T-helper 22 cell (primary cell): Measurements from ENCODE around the gene TUBD1.
"Not testable (repeated sequence)": the region's sequence is repeated elsewhere in the genome, so short reads cannot be mapped to it uniquely, and the experiment has no call there.

Experiments
- DNase-seq: peaks from one replicate; pipeline ENCODE4 v3.0.0-alpha.2; 2020; ENCODE audit warnings: low read depth

TUBD1 gene

DNA sequence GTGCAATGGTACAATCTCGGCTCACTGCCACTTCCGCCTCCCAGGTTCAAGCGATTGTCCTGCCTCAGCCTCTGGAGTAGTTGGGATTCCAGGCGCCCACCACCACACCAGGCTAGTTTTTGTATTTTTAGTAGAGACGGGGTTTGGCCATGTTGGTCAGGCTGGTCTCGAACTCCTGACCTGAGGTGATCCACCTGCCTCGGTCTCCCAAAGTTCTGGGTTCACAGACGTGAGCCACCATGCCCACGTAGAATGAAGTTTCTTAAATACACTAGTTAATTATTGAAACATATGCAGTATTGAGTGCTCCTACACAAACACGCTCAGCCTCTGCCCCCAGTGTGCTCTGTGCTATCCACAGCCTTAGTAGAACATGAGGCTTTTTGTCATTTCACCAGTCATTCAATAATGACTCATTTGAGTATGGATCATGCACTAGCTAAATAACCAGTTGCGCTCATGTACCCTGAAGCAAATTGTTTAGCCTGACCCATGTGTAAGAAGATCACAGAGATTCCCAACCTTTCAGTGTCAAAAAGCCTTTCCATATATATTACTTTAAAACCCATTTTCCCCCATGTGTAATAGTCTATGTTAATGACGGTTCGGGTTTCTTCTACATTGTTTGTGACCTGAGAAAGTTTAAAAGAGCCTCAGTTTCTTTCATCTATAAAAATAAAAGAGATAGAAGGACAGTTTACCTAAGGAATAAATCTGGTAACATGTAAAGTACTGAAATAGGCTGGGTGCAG, 49.7 kb downstream of the TUBD1 start:
- DNase-seq = peak; percentile 32

GRCh38 chr17:59841882-59842263, 50.9 kb downstream of the TUBD1 start:
- not testable (repeated sequence) for DNase-seq

DNA sequence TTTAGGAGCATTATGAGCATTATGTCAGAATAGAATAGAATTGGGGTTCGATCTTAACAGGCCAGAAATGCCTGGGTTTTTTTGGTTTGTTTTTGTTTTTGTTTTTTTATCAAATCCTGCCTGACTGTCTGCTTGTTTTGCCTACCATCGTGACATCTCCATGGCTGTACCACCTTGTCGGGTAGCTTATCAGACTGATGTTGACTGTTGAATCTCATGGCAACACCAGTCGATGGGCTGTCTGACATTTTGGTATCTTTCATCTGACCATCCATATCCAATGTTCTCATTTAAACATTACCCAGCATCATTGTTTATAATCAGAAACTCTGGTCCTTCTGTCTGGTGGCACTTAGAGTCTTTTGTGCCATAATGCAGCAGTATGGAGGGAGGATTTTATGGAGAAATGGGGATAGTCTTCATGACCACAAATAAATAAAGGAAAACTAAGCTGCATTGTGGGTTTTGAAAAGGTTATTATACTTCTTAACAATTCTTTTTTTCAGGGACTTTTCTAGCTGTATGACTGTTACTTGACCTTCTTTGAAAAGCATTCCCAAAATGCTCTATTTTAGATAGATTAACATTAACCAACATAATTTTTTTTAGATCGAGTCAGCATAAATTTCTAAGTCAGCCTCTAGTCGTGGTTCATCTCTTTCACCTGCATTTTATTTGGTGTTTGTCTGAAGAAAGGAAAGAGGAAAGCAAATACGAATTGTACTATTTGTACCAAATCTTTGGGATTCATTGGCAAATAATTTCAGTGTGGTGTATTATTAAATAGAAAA, 51.5 kb downstream of the TUBD1 start:
- not testable (repeated sequence) for DNase-seq

- DNase-seq = no peak
Observed at GRCh38 chr17:59840329-59841090, 52.2 kb downstream of the TUBD1 start.

- DNase-seq = no peak
Observed at GRCh38 chr17:59839651-59840328, 53.0 kb downstream of the TUBD1 start.

GRCh38 chr17:59838052-59838916, 54.5 kb downstream of the TUBD1 start:
- DNase-seq = no peak

DNA sequence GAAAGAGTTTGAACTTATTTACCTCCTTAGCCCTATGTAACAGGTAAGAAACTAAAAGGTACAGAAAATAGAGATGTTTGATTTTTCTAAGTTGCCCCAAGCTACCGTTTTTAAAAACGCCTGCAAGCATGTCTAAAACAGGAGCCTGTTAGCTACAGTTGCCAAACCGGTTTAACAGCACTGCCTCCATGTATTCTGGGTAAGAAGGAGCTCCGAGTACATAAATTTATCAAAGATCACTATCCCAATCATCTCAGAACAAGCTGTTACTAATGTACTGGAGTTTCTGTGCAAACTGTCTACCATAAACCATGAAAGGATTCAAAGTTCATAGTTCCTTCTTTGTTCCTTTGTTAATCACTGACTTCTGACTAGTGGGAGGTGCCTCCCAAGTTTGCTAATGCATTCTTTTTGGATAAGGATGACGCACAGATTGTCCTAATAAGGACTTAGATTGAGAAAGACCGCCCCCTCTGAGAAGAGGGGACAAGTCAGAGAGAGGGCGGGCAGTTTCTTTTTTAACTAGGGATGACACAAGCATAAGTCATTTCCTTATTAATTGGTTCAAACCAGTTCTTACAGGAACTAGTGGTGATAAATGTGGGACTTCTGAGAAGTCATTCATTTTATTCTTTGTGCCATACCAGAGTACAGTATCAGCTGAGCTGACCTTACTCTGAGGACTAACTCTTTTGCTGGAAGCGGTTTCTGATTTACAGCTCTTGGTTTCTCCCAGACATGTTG, 55.3 kb downstream of the TUBD1 start:
- peak; percentile 73 for DNase-seq

- no peak for DNase-seq
Observed at GRCh38 chr17:59832883-59833379, 59.8 kb downstream of the TUBD1 start.

GRCh38 chr17:59830846-59831486, 61.8 kb downstream of the TUBD1 start:
- DNase-seq = no peak

- no peak for DNase-seq
Observed at GRCh38 chr17:59830007-59830630, 62.6 kb downstream of the TUBD1 start.

DNA sequence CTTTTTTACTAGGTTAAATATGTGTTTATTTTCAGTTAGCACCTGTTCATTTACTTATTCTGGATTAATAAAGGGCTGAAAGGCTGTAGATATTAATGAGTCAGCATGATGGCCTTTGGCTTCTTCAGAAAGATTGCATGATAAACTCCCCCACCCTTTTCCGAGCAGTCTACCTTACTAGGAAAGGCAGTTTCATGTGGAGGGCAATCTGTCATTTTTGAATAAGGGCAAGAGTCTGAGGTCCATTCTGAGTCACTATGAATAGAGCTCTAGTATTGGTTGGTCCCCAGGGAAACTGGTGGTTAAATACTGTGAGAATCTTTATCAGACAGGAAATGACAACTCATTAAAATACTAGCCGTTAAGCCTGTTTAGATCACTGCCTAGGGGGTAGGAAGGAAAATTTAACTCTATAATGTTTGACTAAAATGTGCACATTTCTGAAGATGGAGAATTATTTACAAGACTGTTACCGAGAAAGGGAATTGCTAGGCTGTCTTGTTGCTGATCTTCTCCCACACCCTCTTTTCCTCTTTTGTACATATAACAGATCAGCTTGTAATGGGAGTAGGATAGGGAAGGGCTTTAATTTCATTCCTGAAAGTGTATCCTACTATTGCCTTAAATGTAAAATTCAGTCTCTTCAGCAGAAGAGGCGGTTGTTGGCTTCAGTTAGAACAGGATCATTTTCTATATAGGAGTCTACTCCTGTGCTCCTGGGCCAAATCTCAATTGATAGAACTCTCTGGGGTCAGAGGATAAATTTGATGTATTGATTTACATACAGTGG, 63.3 kb downstream of the TUBD1 start:
- DNase-seq = peak; percentile 45

- DNase-seq = not testable (repeated sequence)
Observed at GRCh38 chr17:59828819-59829216, 63.9 kb downstream of the TUBD1 start.

DNA sequence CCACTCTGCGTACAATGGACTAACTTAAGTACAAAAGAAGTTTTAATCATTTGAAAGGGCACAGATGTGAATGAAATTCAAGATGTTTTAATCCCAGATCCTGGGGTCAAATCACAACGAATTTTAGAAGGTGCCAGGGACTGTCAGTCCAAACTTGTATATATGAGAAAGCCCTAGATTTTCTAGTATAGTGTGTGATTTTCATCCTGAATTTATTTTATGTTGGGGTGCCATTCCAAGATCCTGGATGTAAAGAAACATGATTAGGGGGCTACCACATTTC, 64.3 kb downstream of the TUBD1 start:
- no peak for DNase-seq

DNA sequence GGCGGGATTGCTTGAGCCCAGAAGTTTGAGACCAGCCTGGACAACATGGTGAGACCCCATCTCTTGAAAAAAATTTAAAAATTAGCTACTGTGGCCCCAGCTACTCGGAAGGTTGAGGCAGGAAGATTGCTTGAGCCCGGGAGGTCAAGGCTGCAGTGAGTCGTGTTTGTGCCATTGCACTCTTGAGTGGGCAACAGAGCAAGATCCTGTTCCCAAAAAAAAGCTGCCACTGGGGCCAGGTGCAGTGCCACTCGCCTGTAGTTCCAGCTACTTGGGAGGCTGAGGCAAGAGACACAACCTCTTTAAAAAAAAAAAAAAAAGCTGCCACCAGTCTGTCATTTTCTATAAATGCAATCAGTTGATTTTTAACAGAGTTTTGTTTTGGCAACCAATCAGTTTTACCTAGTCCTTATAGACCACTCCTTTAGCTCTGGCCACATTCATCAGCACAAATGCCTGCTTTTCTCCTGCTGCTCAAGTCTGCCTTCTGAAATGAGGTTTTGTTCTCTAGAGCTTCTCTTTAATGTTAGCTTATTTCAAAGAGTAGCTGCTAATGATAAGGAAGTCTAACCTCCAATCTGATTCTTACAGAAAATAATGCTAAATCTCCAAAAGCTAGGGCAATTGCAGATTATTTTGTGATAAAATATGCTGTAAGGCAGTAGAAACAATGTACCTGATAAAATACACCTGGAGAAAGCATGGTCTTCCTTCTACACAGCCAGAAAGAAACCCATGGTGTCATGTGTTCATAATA, 64.8 kb downstream of the TUBD1 start:
- no peak for DNase-seq

GRCh38 chr17:59826706-59827453, 65.9 kb downstream of the TUBD1 start:
- DNase-seq = no peak

- DNase-seq = no peak
Observed at GRCh38 chr17:59825533-59826322, 67.0 kb downstream of the TUBD1 start.
